Testis (tissue), 3 donors: ENCODE measurements around the gene KIF20B. TPM values are rescaled to one million over a fixed set of nuclear protein-coding genes. Genes with fewer than 3 reads are reported as not detected.

ENCODE experiments used
- DNase-seq: peaks from one replicate; pipeline ENCODE4 v3.0.0-alpha.2; 2019
- H3K27ac ChIP-seq, 2 donors: fragments of 200-600 bp; sonication (generic); one replicate each; pipeline ENCODE4 v1.5.1; 2019
- H3K27me3 ChIP-seq: fragments of 200-600 bp; sonication (generic); one replicate; pipeline ENCODE4 v1.5.1; 2019
- H3K36me3 ChIP-seq: fragments of 200-600 bp; sonication (generic); one replicate; pipeline ENCODE4 v1.5.1; 2017; ENCODE audit warnings: low read depth; ENCODE audit errors: missing control alignments
- H3K4me1 ChIP-seq: fragments of 200-600 bp; sonication (generic); one replicate; pipeline ENCODE4 v1.5.1; 2019
- H3K4me3 ChIP-seq, 2 donors: fragments of 200-600 bp; sonication (generic); one replicate each; pipeline ENCODE4 v1.5.1; 2017 to 2019
- H3K9me3 ChIP-seq: fragments of 200-600 bp; sonication (generic); one replicate; pipeline ENCODE4 v1.5.1; 2017
- POLR2A ChIP-seq: fragments of 450-650 bp; IDR thresholded peaks from one replicate; pipeline ENCODE4 v1.6.1; 2017; ENCODE audit warnings: antibody characterized with exemption, mild to moderate bottlenecking, moderate library complexity
- WGBS, 2 donors: methylation state at CpG; one replicate each; pipeline ENCODE4 v1.1.5; 2018; 5-methylcytosine and 5-hydroxymethylcytosine counted together
- intact Hi-C: fragments of 100-400 bp; cut with DNase I; formaldehyde crosslinking; loops from one replicate; pipeline ENCODE4 v1.15.1; 2023; ENCODE audit warnings: low total_unique reads
- polyA plus RNA-seq: library from polyadenylated mRNA; stranded (reverse); fragments of 350-450 nt; fragmentation: Illumina TruSeq; extraction: RNeasy Lipid Tissue Mini Kit (QIAGEN cat#74804); gene quantifications from one replicate; pipeline ENCODE4 v1.2.3, GENCODE V29; 2014; ENCODE audit warnings: low read depth, low replicate concordance; ENCODE audit not compliant: insufficient read depth
- total RNA-seq, 2 donors: library from RNA; depleted of rRNA; stranded (reverse); fragments of >200 nt; gene quantifications; one replicate each; pipeline ENCODE4 v1.2.3, GENCODE V29; 2016
- TF ChIP-seq, protein P1 (sequence below), 3 experiments: fragments of 450-650 bp in 2 of 3; fragments of 200-600 bp in 1 of 3; sonication (generic) in 1 of 3; IDR thresholded peaks; one replicate each; pipeline ENCODE4 v1.5.1; 2016 to 2019; ENCODE audit warnings: antibody characterized with exemption in 3 of 3, mild to moderate bottlenecking in 2 of 3, moderate library complexity in 1 of 3

The KIF20B gene
- total and polyA plus RNA-seq, 3 donors from 2014 or later, result 3.0 to 16.9 (median 12.0) TPM

GRCh38 chr10:89655722-89656121 lies 45.7 kb upstream of the KIF20B start:
- H3K9me3 ChIP-seq, result no peaks in the 10 kb centered on the region
- H3K27me3 ChIP-seq, result no peaks in the 10 kb centered on the region
- no peak overlapping the region for H3K27ac ChIP-seq
- intact Hi-C loops, result no loop called here
- 90% methylated on average over 1 of the region's 1 CpG for WGBS, 2 donors
- TF ChIP-seq POLR2A, result no peak
- TF ChIP-seq, protein P1, sequence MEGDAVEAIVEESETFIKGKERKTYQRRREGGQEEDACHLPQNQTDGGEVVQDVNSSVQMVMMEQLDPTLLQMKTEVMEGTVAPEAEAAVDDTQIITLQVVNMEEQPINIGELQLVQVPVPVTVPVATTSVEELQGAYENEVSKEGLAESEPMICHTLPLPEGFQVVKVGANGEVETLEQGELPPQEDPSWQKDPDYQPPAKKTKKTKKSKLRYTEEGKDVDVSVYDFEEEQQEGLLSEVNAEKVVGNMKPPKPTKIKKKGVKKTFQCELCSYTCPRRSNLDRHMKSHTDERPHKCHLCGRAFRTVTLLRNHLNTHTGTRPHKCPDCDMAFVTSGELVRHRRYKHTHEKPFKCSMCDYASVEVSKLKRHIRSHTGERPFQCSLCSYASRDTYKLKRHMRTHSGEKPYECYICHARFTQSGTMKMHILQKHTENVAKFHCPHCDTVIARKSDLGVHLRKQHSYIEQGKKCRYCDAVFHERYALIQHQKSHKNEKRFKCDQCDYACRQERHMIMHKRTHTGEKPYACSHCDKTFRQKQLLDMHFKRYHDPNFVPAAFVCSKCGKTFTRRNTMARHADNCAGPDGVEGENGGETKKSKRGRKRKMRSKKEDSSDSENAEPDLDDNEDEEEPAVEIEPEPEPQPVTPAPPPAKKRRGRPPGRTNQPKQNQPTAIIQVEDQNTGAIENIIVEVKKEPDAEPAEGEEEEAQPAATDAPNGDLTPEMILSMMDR (IDR thresholded peaks at IDR 0.05), result no peak
- H3K4me3 ChIP-seq, result no peak overlapping the region
- DNase-seq, result no peak
- H3K4me1 ChIP-seq, result peaks cover 8% of the 10 kb centered on the region
- H3K36me3 ChIP-seq, result no peaks in the 10 kb centered on the region

GRCh38 chr10:89657302-89657701 lies 44.1 kb upstream of the KIF20B start:
- Histone ChIP-seq H3K36me3 (no peaks in the 10 kb centered on the region), H3K9me3 (no peaks in the 10 kb centered on the region), H3K4me3 (no peak overlapping the region), H3K4me1 (peaks cover 8% of the 10 kb centered on the region), H3K27ac (no peak overlapping the region), H3K27me3 (no peaks in the 10 kb centered on the region)
- no peak for DNase-seq
- 63 to 70% methylated on average over 1 of the region's 1 CpG for WGBS, 2 donors
- no peak for TF ChIP-seq POLR2A
- TF ChIP-seq, protein P1 (IDR thresholded peaks at IDR 0.05), result no peak
- intact Hi-C loops, result no loop called here

GRCh38 chr10:89659143-89660131 lies 42.0 kb upstream of the KIF20B start:
- no peaks in the 10 kb centered on the region for H3K36me3 ChIP-seq
- no peak overlapping the region for H3K4me3 ChIP-seq
- DNase-seq, result no peak
- intact Hi-C loops, result no loop called here
- TF ChIP-seq, protein P1 (IDR thresholded peaks at IDR 0.05), result no peak
- TF ChIP-seq POLR2A, result no peak
- no peak overlapping the region for H3K27ac ChIP-seq
- H3K9me3 ChIP-seq, result no peaks in the 10 kb centered on the region
- WGBS, 2 donors, result 71 to 74% methylated on average over 10 of the region's 10 CpGs
- H3K27me3 ChIP-seq, result no peaks in the 10 kb centered on the region
- H3K4me1 ChIP-seq, result peaks cover 8% of the 10 kb centered on the region

DNA sequence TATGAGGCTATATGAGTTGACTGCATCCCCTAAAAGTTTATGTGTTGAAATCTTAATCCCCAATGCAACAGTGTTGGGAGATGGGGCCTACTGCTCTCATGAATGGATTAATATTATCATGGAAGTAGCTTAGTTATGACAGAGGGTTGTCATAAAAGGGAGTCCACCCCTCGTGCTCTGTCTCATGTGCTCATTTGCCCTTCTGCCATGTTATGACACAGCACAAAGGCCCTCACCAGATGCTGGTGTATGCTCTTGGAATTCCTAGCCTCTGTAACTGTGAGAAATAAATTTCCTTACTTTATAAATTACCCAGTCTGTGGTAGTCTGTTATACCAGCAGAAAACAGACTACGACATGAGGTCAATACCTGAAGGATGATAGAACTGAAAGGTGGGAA lies 38.8 kb upstream of the KIF20B start:
- WGBS, 2 donors, result 87 to 97% methylated on average over 2 of the region's 2 CpGs

More for the DNA sequence above, 38.8 kb upstream of the KIF20B start:
- Histone ChIP-seq H3K4me3 (no peak overlapping the region), H3K9me3 (no peaks in the 10 kb centered on the region), H3K36me3 (no peaks in the 10 kb centered on the region), H3K4me1 (peaks cover 16% of the 10 kb centered on the region), H3K27ac (no peak overlapping the region), H3K27me3 (no peaks in the 10 kb centered on the region)
- intact Hi-C loops, result no loop called here
- no peak for DNase-seq
- TF ChIP-seq, protein P1 (IDR thresholded peaks at IDR 0.05), result no peak
